CD14-positive monocyte (primary cell): ENCODE data around the gene DNM2. TPM values are rescaled to one million over a fixed set of nuclear protein-coding genes. Genes with fewer than 3 reads are reported as not detected.

Experiments used
- DNase-seq, 3 donors: peaks; one replicate each; pipeline ENCODE4 v3.0.0-alpha.2; 2011 to 2022
- H2AFZ ChIP-seq: 2 replicates; pipeline ENCODE4 v1.6.0; 2012; ENCODE audit warnings: mild to moderate bottlenecking, low read depth, low read length, inconsistent platforms; ENCODE audit not compliant: insufficient read depth, poor library complexity, severe bottlenecking
- H3K27ac ChIP-seq, 2 donors: 1 replicate in 1 of 2; 2 replicates in 1 of 2; pipeline ENCODE4 v1.5.1; 2012 to 2013; ENCODE audit warnings: low read length in 2 of 2, control low read depth in 1 of 2, inconsistent platforms in 1 of 2, low read depth in 1 of 2, mild to moderate bottlenecking in 1 of 2
- H3K27me3 ChIP-seq, 2 donors: one replicate each; pipeline versions ENCODE4 v1.6.0 to v1.6.1; 2011 to 2013; ENCODE audit warnings: low read length in 2 of 2; ENCODE audit not compliant: control insufficient read depth in 2 of 2, insufficient read depth in 2 of 2
- H3K36me3 ChIP-seq, 2 donors: replicated peaks in 1 of 2; 1 replicate in 1 of 2; 2 replicates in 1 of 2; pipeline versions ENCODE4 v1.5.1 to v1.6.1; 2012 to 2013; ENCODE audit warnings: low read length in 2 of 2, control low read depth in 1 of 2, inconsistent platforms in 1 of 2, mild to moderate bottlenecking in 1 of 2; ENCODE audit not compliant: insufficient read depth in 2 of 2, control insufficient read depth in 1 of 2
- H3K4me1 ChIP-seq, 2 donors: 1 replicate in 1 of 2; 2 replicates in 1 of 2; pipeline versions ENCODE4 v1.5.1 to v1.6.1; 2012 to 2013; ENCODE audit warnings: low read length in 2 of 2, control low read depth in 1 of 2, inconsistent platforms in 1 of 2, mild to moderate bottlenecking in 1 of 2, moderate library complexity in 1 of 2; ENCODE audit not compliant: insufficient read depth in 2 of 2, control insufficient read depth in 1 of 2
- H3K4me2 ChIP-seq: replicated peaks from 2 replicates; pipeline ENCODE3; 2012; ENCODE audit warnings: low read length, moderate library complexity, mild to moderate bottlenecking; ENCODE audit not compliant: poor library complexity, severe bottlenecking; ENCODE audit errors: extremely low read depth
- H3K4me3 ChIP-seq, 3 experiments: fragments of 200-600 bp in 1 of 3; sonication (generic) in 1 of 3; replicated peaks in 1 of 3; 1 replicate in 2 of 3; 2 replicates in 1 of 3; pipeline ENCODE4 v1.5.1; 2011 to 2013; ENCODE audit warnings: low read length in 3 of 3, mild to moderate bottlenecking in 3 of 3, control low read depth in 2 of 3, low read depth in 2 of 3, inconsistent platforms in 1 of 3, moderate library complexity in 1 of 3
- H3K79me2 ChIP-seq: 2 replicates; pipeline ENCODE4 v1.6.0; 2012; ENCODE audit warnings: mild to moderate bottlenecking, control low read depth, inconsistent platforms, low read length, moderate library complexity; ENCODE audit not compliant: insufficient read depth
- H3K9ac ChIP-seq: 2 replicates; pipeline ENCODE4 v1.6.0; 2017; ENCODE audit warnings: low read length, mild to moderate bottlenecking; ENCODE audit not compliant: insufficient read depth, poor library complexity, severe bottlenecking
- H3K9me3 ChIP-seq, 2 donors: replicated peaks in 1 of 2; 1 replicate in 1 of 2; 2 replicates in 1 of 2; pipeline versions ENCODE4 v1.5.1 to v1.6.1; 2012 to 2013; ENCODE audit warnings: low read length in 2 of 2, control low read depth in 1 of 2; ENCODE audit not compliant: control insufficient read depth in 1 of 2, insufficient read depth in 1 of 2
- H4K20me1 ChIP-seq: 2 replicates; pipeline ENCODE4 v1.6.0; 2012; ENCODE audit warnings: mild to moderate bottlenecking, low read length, control low read depth, moderate library complexity; ENCODE audit not compliant: insufficient read depth
- H3K27ac Mint-ChIP-seq, 7 donors: one replicate each; pipeline ENCODE4 v1.8.0; 2020; ENCODE audit warnings: mild to moderate bottlenecking in 7 of 7, mixed read lengths in 7 of 7, moderate library complexity in 6 of 7, inconsistent platforms in 2 of 7
- H3K27me3 Mint-ChIP-seq, 3 donors: one replicate each; pipeline ENCODE4 v1.8.0; 2021 to 2022; ENCODE audit warnings: low read depth in 3 of 3, mild to moderate bottlenecking in 3 of 3, mixed read lengths in 3 of 3, moderate library complexity in 3 of 3, inconsistent platforms in 1 of 3
- H3K36me3 Mint-ChIP-seq, 2 donors: one replicate each; pipeline ENCODE4 v1.8.0; 2020; ENCODE audit warnings: mixed read lengths in 2 of 2, inconsistent platforms in 1 of 2, mild to moderate bottlenecking in 1 of 2
- H3K4me1 Mint-ChIP-seq: one replicate; pipeline ENCODE4 v1.8.0; 2020; ENCODE audit warnings: mild to moderate bottlenecking, mixed read lengths
- H3K4me3 Mint-ChIP-seq, 2 donors: one replicate each; pipeline ENCODE4 v1.8.0; 2020; ENCODE audit warnings: mild to moderate bottlenecking in 2 of 2, mixed read lengths in 2 of 2, moderate library complexity in 1 of 2
- H3K9me3 Mint-ChIP-seq, 7 donors: one replicate each; pipeline ENCODE4 v1.8.0; 2020 to 2022; ENCODE audit warnings: mixed read lengths in 7 of 7, mild to moderate bottlenecking in 6 of 7, moderate library complexity in 6 of 7, inconsistent platforms in 2 of 7
- CTCF ChIP-seq: fragments of 200-600 bp; IDR thresholded peaks from one replicate; pipeline ENCODE4 v1.8.0; 2022; ENCODE audit warnings: antibody characterized with exemption, mild to moderate bottlenecking
- WGBS: methylation state at CpG from one replicate; pipeline ENCODE4 v1.1.5; 2013; ENCODE audit warnings: missing lambda C conversion rate; ENCODE audit not compliant: insufficient coverage; 5-methylcytosine and 5-hydroxymethylcytosine counted together
- intact Hi-C, 2 donors: fragments of 100-400 bp; cut with micrococcal nuclease; formaldehyde crosslinking; loops; one replicate each; pipeline versions ENCODE4 v1.15.0 to v1.15.1; 2023
- polyA plus RNA-seq, 3 donors: library from polyadenylated mRNA; depleted of rRNA in 1 of 3; unstranded in 2 of 3; stranded (reverse) in 1 of 3; fragments of 300-500 nt in 2 of 3; fragments of >200 nt in 1 of 3; fragmentation: Illumina TruSeq in 2 of 3; gene quantifications; 1 replicate in 2 of 3; 2 replicates in 1 of 3; pipeline ENCODE4 v1.2.3, GENCODE V29; 2012 to 2021

DNM2 gene
- polyA plus RNA-seq, 3 donors = 53.0 to 186 (median 69.5) TPM

GRCh38 chr19:10690341-10690781 is 27.5 kb upstream of the DNM2 start:
- Mint-ChIP-seq H3K27me3 (peaks cover 0 to 4% (median 0%) of the 10 kb centered on the region in 3 donors), H3K4me3 (no peak overlapping the region), H3K27ac (peak overlapping the region in 1 of 7 donors; percentile 14), H3K36me3 (peaks cover 61 to 65% of the 10 kb centered on the region in 2 donors), H3K4me1 (peaks cover 9% of the 10 kb centered on the region), H3K9me3 (no peaks in the 10 kb centered on the region)
- WGBS = 71% methylated on average over 7 of the region's 7 CpGs
- Histone ChIP-seq H4K20me1 (peaks cover 63% of the 10 kb centered on the region), H3K27me3 (no peaks in the 10 kb centered on the region), H3K79me2 (peaks cover 7% of the 10 kb centered on the region), H3K4me3 (no peak overlapping the region), H3K36me3 (peaks cover 70 to 73% of the 10 kb centered on the region in 2 donors), H3K27ac (no peak overlapping the region), H2AFZ (no peak overlapping the region), H3K9me3 (no peaks in the 10 kb centered on the region), H3K9ac (no peak overlapping the region), H3K4me1 (peaks cover 7 to 9% of the 10 kb centered on the region in 2 donors), H3K4me2 (no peak overlapping the region)
- TF ChIP-seq CTCF = no peak
- intact Hi-C loops = loop anchor here in 1 of 2 donors (10.0 kb wide), 1 partner anchor 186 kb away; the partner anchor contains the start of gene KEAP1
- no peak for DNase-seq

- H3K27me3 Mint-ChIP-seq = peaks cover 3 to 4% (median 4%) of the 10 kb centered on the region in 3 donors
- H3K9me3 Mint-ChIP-seq = no peaks in the 10 kb centered on the region
- Histone ChIP-seq H3K36me3 (peaks cover 61 to 63% of the 10 kb centered on the region in 2 donors), H4K20me1 (peaks cover 65% of the 10 kb centered on the region), H3K79me2 (peaks cover under 1% of the 10 kb centered on the region), H3K27ac (no peak overlapping the region), H3K9ac (no peak overlapping the region), H3K4me1 (peaks cover 10 to 16% of the 10 kb centered on the region in 2 donors), H3K4me2 (no peak overlapping the region), H3K4me3 (no peak overlapping the region), H3K9me3 (no peaks in the 10 kb centered on the region), H2AFZ (no peak overlapping the region), H3K27me3 (no peaks in the 10 kb centered on the region)
- peaks cover 16% of the 10 kb centered on the region for H3K4me1 Mint-ChIP-seq
- no peak overlapping the region for H3K4me3 Mint-ChIP-seq
- DNase-seq = no peak
- WGBS = 91% methylated on average over 23 of the region's 23 CpGs
- TF ChIP-seq CTCF = no peak
- peak overlapping the region in 2 of 7 donors; percentile 13 to 83 for H3K27ac Mint-ChIP-seq
- intact Hi-C loops = loop anchor here in 1 of 2 donors (10.0 kb wide), 1 partner anchor 187 kb away; the partner anchor contains the start of gene KEAP1
- peaks cover 54 to 57% of the 10 kb centered on the region in 2 donors for H3K36me3 Mint-ChIP-seq
These were observed 26.5 kb upstream of the DNM2 start for GRCh38 chr19:10691178-10691881.
